ENCODE data around the gene SEC14L6.

- TF ChIP-seq, protein P1, sequence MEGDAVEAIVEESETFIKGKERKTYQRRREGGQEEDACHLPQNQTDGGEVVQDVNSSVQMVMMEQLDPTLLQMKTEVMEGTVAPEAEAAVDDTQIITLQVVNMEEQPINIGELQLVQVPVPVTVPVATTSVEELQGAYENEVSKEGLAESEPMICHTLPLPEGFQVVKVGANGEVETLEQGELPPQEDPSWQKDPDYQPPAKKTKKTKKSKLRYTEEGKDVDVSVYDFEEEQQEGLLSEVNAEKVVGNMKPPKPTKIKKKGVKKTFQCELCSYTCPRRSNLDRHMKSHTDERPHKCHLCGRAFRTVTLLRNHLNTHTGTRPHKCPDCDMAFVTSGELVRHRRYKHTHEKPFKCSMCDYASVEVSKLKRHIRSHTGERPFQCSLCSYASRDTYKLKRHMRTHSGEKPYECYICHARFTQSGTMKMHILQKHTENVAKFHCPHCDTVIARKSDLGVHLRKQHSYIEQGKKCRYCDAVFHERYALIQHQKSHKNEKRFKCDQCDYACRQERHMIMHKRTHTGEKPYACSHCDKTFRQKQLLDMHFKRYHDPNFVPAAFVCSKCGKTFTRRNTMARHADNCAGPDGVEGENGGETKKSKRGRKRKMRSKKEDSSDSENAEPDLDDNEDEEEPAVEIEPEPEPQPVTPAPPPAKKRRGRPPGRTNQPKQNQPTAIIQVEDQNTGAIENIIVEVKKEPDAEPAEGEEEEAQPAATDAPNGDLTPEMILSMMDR (IDR thresholded peaks at IDR 0.05; ENCODE audit: low read length), result no peak
- TF ChIP-seq EZH2phosphoT487 (IDR thresholded peaks at IDR 0.05; ENCODE audit: low read length), result no peak
- no peak for TF ChIP-seq EZH2 (optimal IDR thresholded peaks at IDR 0.05; ENCODE audit: low read depth, low read length)
Measured at GRCh38 chr22:30561402-30562189, 15.1 kb upstream of the SEC14L6 start.
